ENCODE measurements around the gene SSTR1.

SSTR1 gene

DNA sequence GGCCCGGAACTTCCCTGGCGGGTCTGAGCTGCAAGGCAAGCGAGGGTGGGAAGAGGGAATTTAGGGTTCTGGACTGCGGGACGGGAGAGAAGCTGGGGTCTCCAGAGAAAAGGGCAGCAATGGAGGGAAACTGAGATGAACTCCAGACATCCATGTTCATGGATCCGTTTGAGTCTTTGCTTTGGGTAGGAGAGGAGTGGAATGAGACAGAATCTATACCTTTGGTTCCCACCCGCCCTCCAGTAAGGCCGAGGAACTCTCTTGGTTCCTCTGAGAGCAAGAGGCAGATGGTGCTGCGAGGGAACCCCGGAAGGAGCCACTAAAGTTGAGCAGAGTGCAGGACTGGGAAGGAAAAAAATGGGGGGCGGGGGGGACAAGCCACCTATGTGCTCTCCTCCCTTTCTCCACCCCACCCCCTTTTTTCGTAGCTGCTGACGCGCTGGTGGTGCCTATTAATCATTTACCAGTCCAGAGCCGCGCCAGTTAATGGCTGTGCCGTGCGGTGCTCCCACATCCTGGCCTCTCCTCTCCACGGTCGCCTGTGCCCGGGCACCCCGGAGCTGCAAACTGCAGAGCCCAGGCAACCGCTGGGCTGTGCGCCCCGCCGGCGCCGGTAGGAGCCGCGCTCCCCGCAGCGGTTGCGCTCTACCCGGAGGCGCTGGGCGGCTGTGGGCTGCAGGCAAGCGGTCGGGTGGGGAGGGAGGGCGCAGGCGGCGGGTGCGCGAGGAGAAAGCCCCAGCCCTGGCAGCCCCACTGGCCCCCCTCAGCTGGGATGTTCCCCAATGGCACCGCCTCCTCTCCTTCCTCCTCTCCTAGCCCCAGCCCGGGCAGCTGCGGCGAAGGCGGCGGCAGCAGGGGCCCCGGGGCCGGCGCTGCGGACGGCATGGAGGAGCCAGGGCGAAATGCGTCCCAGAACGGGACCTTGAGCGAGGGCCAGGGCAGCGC is 1.2 kb downstream of the SSTR1 start:
- TF ChIP-seq, protein P1, sequence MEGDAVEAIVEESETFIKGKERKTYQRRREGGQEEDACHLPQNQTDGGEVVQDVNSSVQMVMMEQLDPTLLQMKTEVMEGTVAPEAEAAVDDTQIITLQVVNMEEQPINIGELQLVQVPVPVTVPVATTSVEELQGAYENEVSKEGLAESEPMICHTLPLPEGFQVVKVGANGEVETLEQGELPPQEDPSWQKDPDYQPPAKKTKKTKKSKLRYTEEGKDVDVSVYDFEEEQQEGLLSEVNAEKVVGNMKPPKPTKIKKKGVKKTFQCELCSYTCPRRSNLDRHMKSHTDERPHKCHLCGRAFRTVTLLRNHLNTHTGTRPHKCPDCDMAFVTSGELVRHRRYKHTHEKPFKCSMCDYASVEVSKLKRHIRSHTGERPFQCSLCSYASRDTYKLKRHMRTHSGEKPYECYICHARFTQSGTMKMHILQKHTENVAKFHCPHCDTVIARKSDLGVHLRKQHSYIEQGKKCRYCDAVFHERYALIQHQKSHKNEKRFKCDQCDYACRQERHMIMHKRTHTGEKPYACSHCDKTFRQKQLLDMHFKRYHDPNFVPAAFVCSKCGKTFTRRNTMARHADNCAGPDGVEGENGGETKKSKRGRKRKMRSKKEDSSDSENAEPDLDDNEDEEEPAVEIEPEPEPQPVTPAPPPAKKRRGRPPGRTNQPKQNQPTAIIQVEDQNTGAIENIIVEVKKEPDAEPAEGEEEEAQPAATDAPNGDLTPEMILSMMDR (IDR thresholded peaks at IDR 0.05; ENCODE audit: low read depth, low read length): peak; percentile 35; the same call in 1 of the 2 replicates
- H3K4me3 ChIP-seq (ENCODE audit: low read depth, low read length): peak overlapping the region; percentile 65

DNA sequence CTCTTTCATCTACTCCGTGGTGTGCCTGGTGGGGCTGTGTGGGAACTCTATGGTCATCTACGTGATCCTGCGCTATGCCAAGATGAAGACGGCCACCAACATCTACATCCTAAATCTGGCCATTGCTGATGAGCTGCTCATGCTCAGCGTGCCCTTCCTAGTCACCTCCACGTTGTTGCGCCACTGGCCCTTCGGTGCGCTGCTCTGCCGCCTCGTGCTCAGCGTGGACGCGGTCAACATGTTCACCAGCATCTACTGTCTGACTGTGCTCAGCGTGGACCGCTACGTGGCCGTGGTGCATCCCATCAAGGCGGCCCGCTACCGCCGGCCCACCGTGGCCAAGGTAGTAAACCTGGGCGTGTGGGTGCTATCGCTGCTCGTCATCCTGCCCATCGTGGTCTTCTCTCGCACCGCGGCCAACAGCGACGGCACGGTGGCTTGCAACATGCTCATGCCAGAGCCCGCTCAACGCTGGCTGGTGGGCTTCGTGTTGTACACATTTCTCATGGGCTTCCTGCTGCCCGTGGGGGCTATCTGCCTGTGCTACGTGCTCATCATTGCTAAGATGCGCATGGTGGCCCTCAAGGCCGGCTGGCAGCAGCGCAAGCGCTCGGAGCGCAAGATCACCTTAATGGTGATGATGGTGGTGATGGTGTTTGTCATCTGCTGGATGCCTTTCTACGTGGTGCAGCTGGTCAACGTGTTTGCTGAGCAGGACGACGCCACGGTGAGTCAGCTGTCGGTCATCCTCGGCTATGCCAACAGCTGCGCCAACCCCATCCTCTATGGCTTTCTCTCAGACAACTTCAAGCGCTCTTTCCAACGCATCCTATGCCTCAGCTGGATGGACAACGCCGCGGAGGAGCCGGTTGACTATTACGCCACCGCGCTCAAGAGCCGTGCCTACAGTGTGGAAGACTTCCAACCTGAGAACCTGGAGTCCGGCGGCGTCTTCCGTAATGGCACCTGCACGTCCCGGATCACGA is 2.2 kb downstream of the SSTR1 start:
- H3K4me3 ChIP-seq (ENCODE audit: low read depth, low read length): peak overlapping the region; percentile 65
- TF ChIP-seq, protein P1 (IDR thresholded peaks at IDR 0.05; ENCODE audit: low read depth, low read length): no peak

DNA sequence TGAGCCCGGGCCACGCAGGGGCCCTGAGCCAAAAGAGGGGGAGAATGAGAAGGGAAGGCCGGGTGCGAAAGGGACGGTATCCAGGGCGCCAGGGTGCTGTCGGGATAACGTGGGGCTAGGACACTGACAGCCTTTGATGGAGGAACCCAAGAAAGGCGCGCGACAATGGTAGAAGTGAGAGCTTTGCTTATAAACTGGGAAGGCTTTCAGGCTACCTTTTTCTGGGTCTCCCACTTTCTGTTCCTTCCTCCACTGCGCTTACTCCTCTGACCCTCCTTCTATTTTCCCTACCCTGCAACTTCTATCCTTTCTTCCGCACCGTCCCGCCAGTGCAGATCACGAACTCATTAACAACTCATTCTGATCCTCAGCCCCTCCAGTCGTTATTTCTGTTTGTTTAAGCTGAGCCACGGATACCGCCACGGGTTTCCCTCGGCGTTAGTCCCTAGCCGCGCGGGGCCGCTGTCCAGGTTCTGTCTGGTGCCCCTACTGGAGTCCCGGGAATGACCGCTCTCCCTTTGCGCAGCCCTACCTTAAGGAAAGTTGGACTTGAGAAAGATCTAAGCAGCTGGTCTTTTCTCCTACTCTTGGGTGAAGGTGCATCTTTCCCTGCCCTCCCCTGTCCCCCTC is 3.0 kb downstream of the SSTR1 start:
- TF ChIP-seq, protein P1 (IDR thresholded peaks at IDR 0.05; ENCODE audit: low read depth, low read length): peak; percentile 64
- H3K4me3 ChIP-seq (ENCODE audit: low read depth, low read length): peak overlapping the region; percentile 65

DNA sequence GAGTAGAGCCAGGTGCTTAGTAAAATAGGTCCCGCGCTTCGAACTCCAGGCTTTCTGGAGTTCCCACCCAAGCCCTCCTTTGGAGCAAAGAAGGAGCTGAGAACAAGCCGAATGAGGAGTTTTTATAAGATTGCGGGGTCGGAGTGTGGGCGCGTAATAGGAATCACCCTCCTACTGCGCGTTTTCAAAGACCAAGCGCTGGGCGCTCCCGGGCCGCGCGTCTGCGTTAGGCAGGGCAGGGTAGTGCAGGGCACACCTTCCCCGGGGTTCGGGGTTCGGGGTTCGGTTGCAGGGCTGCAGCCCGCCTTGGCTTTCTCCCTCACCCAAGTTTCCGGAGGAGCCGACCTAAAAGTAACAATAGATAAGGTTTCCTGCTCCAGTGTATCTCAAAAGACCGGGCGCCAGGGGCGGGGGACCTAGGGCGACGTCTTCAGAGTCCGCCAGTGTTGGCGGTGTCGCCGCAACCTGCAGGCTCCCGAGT is 3.6 kb downstream of the SSTR1 start:
- TF ChIP-seq, protein P1 (IDR thresholded peaks at IDR 0.05; ENCODE audit: low read depth, low read length): no peak
- H3K4me3 ChIP-seq (ENCODE audit: low read depth, low read length): peak overlapping the region; percentile 65

DNA sequence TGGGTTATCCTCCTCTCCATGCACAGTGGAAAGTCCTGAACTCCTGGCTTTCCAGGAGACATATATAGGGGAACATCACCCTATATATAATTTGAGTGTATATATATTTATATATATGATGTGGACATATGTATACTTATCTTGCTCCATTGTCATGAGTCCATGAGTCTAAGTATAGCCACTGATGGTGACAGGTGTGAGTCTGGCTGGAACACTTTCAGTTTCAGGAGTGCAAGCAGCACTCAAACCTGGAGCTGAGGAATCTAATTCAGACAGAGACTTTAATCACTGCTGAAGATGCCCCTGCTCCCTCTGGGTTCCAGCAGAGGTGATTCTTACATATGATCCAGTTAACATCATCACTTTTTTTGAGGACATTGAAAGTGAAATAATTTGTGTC is 4.4 kb downstream of the SSTR1 start:
- TF ChIP-seq, protein P1 (IDR thresholded peaks at IDR 0.05; ENCODE audit: low read depth, low read length): no peak
- H3K4me3 ChIP-seq (ENCODE audit: low read depth, low read length): no peak overlapping the region; the same call in 1 of the 2 replicates

DNA sequence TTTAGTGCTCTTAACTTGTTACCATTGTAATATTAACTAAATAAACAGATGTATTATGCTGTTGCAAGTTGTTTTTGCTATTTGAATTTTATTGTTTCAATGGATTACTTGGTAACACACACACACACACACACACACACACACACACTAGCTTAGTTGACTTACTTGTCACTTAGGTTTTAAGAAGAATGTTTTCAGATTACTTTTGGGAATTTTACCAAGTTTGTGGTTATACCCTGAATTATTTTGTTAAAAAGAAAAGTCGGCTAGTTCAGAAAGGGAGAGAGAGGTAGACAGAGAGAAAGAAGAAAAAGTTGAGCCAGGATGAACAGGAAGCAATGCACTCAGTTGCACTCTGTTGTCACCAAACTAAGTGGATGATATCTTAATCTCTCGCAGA is 5.3 kb downstream of the SSTR1 start:
- no peak overlapping the region for H3K4me3 ChIP-seq (ENCODE audit: low read depth, low read length)
- TF ChIP-seq, protein P1 (IDR thresholded peaks at IDR 0.05; ENCODE audit: low read depth, low read length): no peak
